GM19099 (cell line): Measurements from ENCODE around the gene ZNF57.
A peak's percentile ranks its signal among the peaks of the same experiment; 100 is the strongest.

Experiments
- POLR2A ChIP-seq: IDR thresholded peaks from 3 replicates; pipeline ENCODE4 v1.6.1; 2011; ENCODE audit warnings: low read depth; ENCODE audit not compliant: insufficient read length; ENCODE audit errors: extremely low read depth

ZNF57 gene

DNA sequence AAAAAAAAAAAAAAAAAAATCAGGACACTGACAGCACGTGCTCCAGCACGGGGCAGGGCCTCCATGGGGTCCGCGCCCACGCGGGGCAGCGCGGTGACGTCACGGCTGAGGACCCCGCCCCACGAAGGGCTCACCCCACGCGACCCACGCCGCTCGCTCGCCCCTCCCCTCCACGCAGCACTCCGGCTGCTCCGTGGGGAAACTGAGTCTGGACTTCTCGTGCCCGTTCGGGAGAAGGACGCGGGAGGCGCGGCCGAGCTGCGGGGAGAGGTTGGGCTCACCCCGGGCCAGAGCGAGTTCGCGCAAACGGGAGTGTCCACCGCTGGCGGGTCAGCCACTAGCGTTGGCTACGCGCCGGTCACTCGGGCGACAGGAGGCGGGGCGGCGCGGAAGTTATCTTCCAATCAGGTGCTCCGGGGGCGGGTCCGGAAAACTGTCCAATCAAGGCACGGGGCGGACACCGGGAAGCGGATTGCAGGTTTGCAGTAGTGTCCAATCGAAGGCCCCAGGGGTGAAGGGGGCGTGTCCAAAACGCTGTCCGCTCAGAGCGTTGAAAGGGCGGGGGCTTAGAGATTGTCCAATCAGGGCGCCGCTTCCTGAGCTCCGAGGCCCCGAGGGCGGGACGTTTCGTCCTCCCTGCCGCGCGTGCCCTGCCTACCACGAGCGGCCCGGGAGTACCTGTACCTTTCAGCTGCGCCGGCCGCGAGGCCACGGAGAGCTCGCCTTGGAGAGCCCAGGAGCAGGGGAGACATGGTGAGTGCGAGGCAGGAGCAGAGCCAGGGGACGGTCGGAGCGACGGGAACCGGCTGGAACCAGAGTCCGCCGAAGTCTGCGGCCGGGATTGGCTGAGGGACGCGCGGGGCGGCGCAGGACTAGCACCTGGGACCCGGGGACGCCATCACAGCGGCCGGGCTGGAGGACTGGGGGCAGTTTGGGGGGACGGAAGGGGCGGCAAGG is at the start of gene ZNF57:
Gene ZNF57, plus strand, starts transcription at position 633 of the 957 bp plus-strand sequence. Its CDS starts 118 bp downstream, at position 751.
- TF ChIP-seq POLR2A, result peak; percentile 70

- TF ChIP-seq POLR2A, result no peak
Measured at GRCh38 chr19:2852598-2852997, 48.1 kb upstream of the ZNF57 start.

- TF ChIP-seq POLR2A, result no peak
Measured at GRCh38 chr19:2853015-2853606, 47.6 kb upstream of the ZNF57 start.

DNA sequence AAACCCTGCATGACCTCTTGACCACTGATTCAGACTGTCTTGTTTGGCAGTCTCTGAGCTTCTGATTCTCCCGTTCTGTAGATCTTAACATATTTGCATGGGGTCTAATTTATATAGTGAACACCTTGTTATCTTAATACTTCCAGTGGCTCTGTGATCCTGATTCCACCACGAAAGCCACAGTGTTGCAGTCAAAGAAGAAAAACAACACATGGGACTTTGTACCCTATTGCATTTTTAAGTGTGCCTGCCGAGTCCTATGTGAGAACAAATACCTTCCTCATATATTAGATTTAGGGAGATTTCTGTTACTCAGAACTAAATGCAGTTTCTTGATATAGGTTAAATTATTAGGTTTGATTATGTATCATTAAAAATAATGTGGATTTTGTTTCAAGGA is 45.9 kb upstream of the ZNF57 start:
- TF ChIP-seq POLR2A, result no peak

- no peak for TF ChIP-seq POLR2A
Measured at GRCh38 chr19:2856457-2857050, 44.2 kb upstream of the ZNF57 start.

DNA sequence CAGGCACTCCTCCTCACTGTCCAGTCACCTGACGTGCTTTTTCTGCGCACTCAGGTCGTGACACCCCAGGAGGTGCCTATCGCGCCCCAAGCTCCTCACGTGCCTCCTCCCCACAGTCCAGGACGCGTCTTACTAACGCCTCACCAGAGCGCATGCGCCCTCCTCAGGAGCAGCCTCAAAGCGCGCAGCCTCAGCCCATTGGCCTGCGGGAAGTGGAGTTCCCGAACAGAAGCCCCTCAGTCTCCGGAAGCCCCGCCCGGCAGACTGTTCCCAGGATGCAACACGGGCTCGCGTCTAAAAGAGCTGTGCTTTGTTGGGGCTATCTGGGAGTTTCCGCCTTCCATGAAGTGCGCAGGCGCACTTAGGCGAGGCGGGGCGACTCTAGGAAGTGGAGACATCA is 41.9 kb upstream of the ZNF57 start:
- TF ChIP-seq POLR2A, result no peak

DNA sequence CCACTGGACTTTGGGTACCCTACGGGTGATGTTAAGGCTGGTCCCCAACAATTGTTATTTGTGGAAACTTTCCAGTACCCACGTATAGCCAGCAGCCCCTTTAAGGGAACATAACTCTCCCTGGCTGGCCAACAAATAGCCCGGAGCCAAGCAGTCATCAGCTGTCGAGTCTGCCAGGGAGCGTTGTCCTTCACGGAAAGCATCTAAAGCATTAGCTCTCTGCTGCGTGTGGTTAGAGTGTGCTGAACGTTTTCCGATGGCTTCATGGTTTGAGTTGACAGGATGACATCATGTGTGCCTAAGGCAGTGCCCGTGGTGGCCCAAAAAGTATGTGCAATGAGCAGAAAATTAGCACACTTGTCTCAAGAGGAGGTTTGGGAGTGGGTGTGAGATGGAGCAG is 36.9 kb upstream of the ZNF57 start:
- TF ChIP-seq POLR2A, result no peak

DNA sequence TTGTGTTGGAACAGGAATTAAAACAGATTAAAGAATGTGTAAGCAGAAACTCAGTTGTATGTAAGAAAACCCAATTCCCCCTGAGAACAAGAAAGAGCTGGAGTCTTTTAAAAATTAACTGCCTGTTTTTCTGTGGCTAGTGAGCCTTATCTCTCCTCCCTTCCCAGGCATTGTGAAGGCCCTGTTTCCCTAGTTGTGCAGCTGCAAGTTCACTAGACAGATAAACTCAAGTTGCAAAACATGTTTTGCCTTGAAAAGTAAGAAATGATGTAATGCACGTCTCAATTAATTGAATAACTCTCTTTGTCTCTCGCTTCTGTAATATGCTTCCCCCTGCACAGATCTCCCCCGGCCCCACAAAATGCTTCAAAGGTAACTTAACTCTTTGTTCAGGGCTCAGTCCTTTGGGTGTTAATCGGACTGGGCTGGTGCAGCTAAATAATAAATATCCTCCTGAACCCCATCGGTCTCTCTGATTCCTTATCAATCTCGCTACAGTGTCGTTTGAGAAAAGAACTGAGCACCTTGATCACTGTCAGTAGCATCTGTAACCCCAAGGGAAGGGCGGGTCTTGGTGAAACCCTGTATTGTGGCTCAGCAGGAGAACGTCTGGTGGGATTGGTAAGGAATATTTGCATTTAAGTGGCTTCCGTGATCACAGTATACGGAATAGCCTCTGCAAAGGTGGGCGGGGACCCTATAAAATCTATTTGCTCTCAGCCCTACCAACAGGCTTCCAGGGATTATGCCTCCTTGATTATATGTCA is 35.2 kb upstream of the ZNF57 start:
- no peak for TF ChIP-seq POLR2A

GRCh38 chr19:2866495-2867024 is 34.2 kb upstream of the ZNF57 start:
- no peak for TF ChIP-seq POLR2A

DNA sequence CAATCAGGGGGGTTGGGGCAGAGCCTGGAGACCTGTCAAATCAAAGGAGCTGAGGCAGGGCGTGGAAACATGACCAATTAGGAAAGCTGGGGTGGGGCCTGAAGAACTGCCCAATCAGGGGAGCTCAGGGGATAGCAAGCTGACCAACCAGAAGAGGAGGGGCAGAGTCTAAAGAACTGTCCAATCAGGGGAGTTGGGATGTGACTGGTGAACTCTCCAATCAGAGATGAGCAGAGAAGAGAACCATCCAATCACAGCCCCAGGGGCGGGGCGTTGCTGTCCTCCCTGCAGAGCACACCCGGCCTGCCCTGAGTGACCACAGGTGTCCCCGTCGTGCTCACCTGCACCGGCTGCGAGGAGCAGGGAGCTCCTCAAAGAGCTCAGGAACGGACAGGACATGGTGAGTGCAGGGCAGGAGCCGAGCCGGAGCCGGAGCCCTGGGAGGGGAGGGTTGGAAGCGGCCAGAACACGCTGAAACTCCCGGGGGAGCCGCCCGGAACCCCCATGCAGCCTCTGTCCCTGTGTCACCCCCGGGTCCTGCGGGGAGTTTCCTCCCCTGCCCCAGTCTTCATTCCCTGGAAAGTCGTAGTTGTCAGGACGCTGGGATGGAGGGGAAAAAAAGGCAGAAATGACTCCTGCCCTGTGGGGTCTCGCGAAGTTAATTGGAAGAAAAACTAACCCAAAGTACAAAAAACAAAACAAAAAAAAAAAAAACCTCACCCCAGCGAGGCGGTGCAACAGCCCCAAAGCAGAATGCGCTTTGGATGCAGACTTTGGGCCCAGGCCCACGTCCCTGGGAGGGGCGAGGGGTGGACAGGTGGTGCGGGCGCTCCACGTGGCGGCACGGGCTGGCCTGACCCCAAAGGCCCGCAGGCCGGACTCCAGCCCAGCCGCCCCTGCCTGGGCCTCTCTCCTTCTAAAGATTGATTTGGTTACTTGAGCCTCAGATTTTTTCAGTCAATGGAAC is 33.4 kb upstream of the ZNF57 start, which contains the start of gene ZNF556:
Gene ZNF556, plus strand, starts transcription at position 311 of the 967 bp plus-strand sequence. Its CDS starts 87 bp downstream, at position 398.
- TF ChIP-seq POLR2A, result no peak

GRCh38 chr19:2869618-2870017 is 31.1 kb upstream of the ZNF57 start:
- no peak for TF ChIP-seq POLR2A

GRCh38 chr19:2877398-2878331 is 23.1 kb upstream of the ZNF57 start:
- no peak for TF ChIP-seq POLR2A
